WTC11 (cell line): Measurements from ENCODE around the gene USP15. TPM values are rescaled to one million over a fixed set of nuclear protein-coding genes. Genes with fewer than 3 reads are reported as not detected.

Experiments
- ATAC-seq: fragments of 200-7000 bp; cut with Tn5 transposase; 2 replicates; pipeline ENCODE4 v1.10.0; 2021; ENCODE audit warnings: mild to moderate bottlenecking, moderate library complexity
- CTCF ChIA-PET: fragments of 300-600 bp; sonication (Branson Sonifier 250); formaldehyde crosslinking; loops from one replicate; lab custom pipeline; 2021; ENCODE audit warnings: antibody characterized with exemption; lab: Charles Lee
- POLR2A ChIA-PET: fragments of 350-600 bp; sonication (Branson Sonifier 250); formaldehyde crosslinking; loops from one replicate; lab custom pipeline; 2021; ENCODE audit warnings: antibody characterized with exemption; lab: Charles Lee
- DNase-seq: peaks from one replicate; pipeline ENCODE4 v3.0.0; 2021; ENCODE audit warnings: low spot score
- H3K27ac Mint-ChIP-seq: 2 replicates; pipeline ENCODE4 v1.8.0; 2021; ENCODE audit warnings: mixed read lengths
- H3K27me3 Mint-ChIP-seq: 2 replicates; pipeline ENCODE4 v1.8.0; 2021; ENCODE audit warnings: low read depth, mild to moderate bottlenecking, moderate library complexity, mixed read lengths
- H3K36me3 Mint-ChIP-seq: 2 replicates; pipeline ENCODE4 v1.8.0; 2021; ENCODE audit warnings: mixed read lengths
- H3K4me1 Mint-ChIP-seq: 2 replicates; pipeline ENCODE4 v1.8.0; 2022; ENCODE audit warnings: mixed read lengths
- H3K4me3 Mint-ChIP-seq: 2 replicates; pipeline ENCODE4 v1.8.0; 2021; ENCODE audit warnings: mild to moderate bottlenecking, moderate library complexity, mixed read lengths
- H3K9me3 Mint-ChIP-seq: 2 replicates; pipeline ENCODE4 v1.8.0; 2021; ENCODE audit warnings: mixed read lengths
- AR ChIP-seq: fragments of 250-450 bp; sonication (Bioruptor Pico); IDR thresholded peaks from 2 replicates; pipeline ENCODE4 v1.9.0; 2021; ENCODE audit warnings: mild to moderate bottlenecking
- ATF3 ChIP-seq: sonication (generic); formaldehyde crosslinking; conservative IDR thresholded peaks from 2 replicates; pipeline ENCODE4 v1.8.1; 2022; ENCODE audit warnings: mild to moderate bottlenecking, missing genetic modification reagents
- ATF6 ChIP-seq: sonication (generic); formaldehyde crosslinking; IDR thresholded peaks from 2 replicates; pipeline ENCODE4 v1.8.1; 2023; ENCODE audit warnings: mild to moderate bottlenecking, missing genetic modification reagents
- E2F1 ChIP-seq: sonication (generic); formaldehyde crosslinking; IDR thresholded peaks from 2 replicates; pipeline ENCODE4 v1.8.0; 2022; ENCODE audit warnings: mild to moderate bottlenecking, missing genetic modification reagents
- E2F5 ChIP-seq: sonication (generic); formaldehyde crosslinking; IDR thresholded peaks from 2 replicates; pipeline ENCODE4 v1.8.1; 2022; ENCODE audit warnings: mild to moderate bottlenecking, moderate library complexity, missing genetic modification reagents
- ESRRA ChIP-seq: sonication (generic); formaldehyde crosslinking; IDR thresholded peaks from 2 replicates; pipeline ENCODE4 v1.8.1; 2022; ENCODE audit warnings: mild to moderate bottlenecking, missing genetic modification reagents, borderline replicate concordance
- FOXP4 ChIP-seq: sonication (generic); formaldehyde crosslinking; IDR thresholded peaks from 2 replicates; pipeline ENCODE4 v1.8.0; 2022; ENCODE audit warnings: mild to moderate bottlenecking, missing genetic modification reagents
- GTF2I ChIP-seq: fragments of 250-450 bp; sonication (Bioruptor Pico); conservative IDR thresholded peaks from 2 replicates; pipeline ENCODE4 v1.4.0; 2021; ENCODE audit warnings: mild to moderate bottlenecking
- HMGA2 ChIP-seq: fragments of 250-450 bp; sonication (Bioruptor Pico); IDR thresholded peaks from 2 replicates; pipeline ENCODE4 v1.4.0; 2021; ENCODE audit warnings: mild to moderate bottlenecking, moderate library complexity
- JAZF1 ChIP-seq: fragments of 250-450 bp; sonication (Bioruptor Pico); IDR thresholded peaks from 2 replicates; pipeline ENCODE4 v1.9.0; 2021; ENCODE audit warnings: moderate library complexity, mild to moderate bottlenecking, inconsistent platforms
- MYBL2 ChIP-seq: sonication (generic); formaldehyde crosslinking; IDR thresholded peaks from 2 replicates; pipeline ENCODE4 v1.8.1; 2023; ENCODE audit warnings: mild to moderate bottlenecking, moderate library complexity, missing genetic modification reagents
- RELA ChIP-seq: sonication (generic); formaldehyde crosslinking; IDR thresholded peaks from 2 replicates; pipeline ENCODE4 v1.8.1; 2022; ENCODE audit warnings: missing genetic modification reagents, mild to moderate bottlenecking, borderline replicate concordance
- STAT6 ChIP-seq: sonication (generic); formaldehyde crosslinking; conservative IDR thresholded peaks from 2 replicates; pipeline ENCODE4 v1.8.1; 2023; ENCODE audit warnings: mild to moderate bottlenecking, low read depth, missing genetic modification reagents, moderate library complexity
- TCF7 ChIP-seq: sonication (generic); formaldehyde crosslinking; IDR thresholded peaks from 2 replicates; pipeline ENCODE4 v1.8.0; 2022; ENCODE audit warnings: mild to moderate bottlenecking, low read depth, missing genetic modification reagents, moderate library complexity
- TEAD4 ChIP-seq: sonication (generic); formaldehyde crosslinking; IDR thresholded peaks from 2 replicates; pipeline ENCODE4 v1.8.0; 2022; ENCODE audit warnings: mild to moderate bottlenecking, missing genetic modification reagents
- USF1 ChIP-seq: sonication (generic); formaldehyde crosslinking; IDR thresholded peaks from 2 replicates; pipeline ENCODE4 v1.8.0; 2022; ENCODE audit warnings: mild to moderate bottlenecking, missing genetic modification reagents
- ZBTB21 ChIP-seq: sonication (generic); formaldehyde crosslinking; IDR thresholded peaks from 2 replicates; pipeline ENCODE4 v1.8.1; 2023; ENCODE audit warnings: mild to moderate bottlenecking, missing genetic modification reagents, borderline replicate concordance
- ZNF232 ChIP-seq: sonication (generic); formaldehyde crosslinking; IDR thresholded peaks from 2 replicates; pipeline ENCODE4 v1.8.0; 2022; ENCODE audit warnings: mild to moderate bottlenecking, missing genetic modification reagents
- ZNF416 ChIP-seq: fragments of 250-450 bp; sonication (Bioruptor Pico); IDR thresholded peaks from 2 replicates; pipeline ENCODE4 v1.9.0; 2021; ENCODE audit warnings: mild to moderate bottlenecking, inconsistent platforms
- total RNA-seq: library from RNA; stranded (reverse); gene quantifications from 3 replicates; pipeline ENCODE4 v1.2.3, GENCODE V29; 2021

The USP15 gene
- total RNA-seq, 1 experiment from 2014 or later: 37.2 TPM

GRCh38 chr12:62264706-62265105, 4.5 kb downstream of the USP15 start (continued):
- no peak for TF ChIP-seq E2F1 (CRISPR knock-in tag)

- Mint-ChIP-seq H3K4me1 (peaks cover 3% of the 10 kb centered on the region; the same call in 1 of the 2 replicates), H3K4me3 (no peak overlapping the region), H3K27ac (no peak overlapping the region), H3K36me3 (no peaks in the 10 kb centered on the region), H3K27me3 (no peaks in the 10 kb centered on the region), H3K9me3 (no peaks in the 10 kb centered on the region)
- CTCF ChIA-PET: no interaction called here
- POLR2A ChIA-PET: no interaction called here
- DNase-seq (no peak), ATAC-seq (no peak)
- TF ChIP-seq TCF7: no peak
These were observed 5.3 kb downstream of the USP15 start for GRCh38 chr12:62265511-62265910.

- Mint-ChIP-seq H3K36me3 (no peaks in the 10 kb centered on the region), H3K27me3 (no peaks in the 10 kb centered on the region), H3K4me1 (no peaks in the 10 kb centered on the region), H3K4me3 (no peak overlapping the region), H3K9me3 (no peaks in the 10 kb centered on the region), H3K27ac (no peak overlapping the region)
- CTCF ChIA-PET: no interaction called here
- POLR2A ChIA-PET: no interaction called here
- DNase-seq (no peak), ATAC-seq (no peak)
- no peak for TF ChIP-seq E2F1 (CRISPR knock-in tag)
- no peak for TF ChIP-seq ZBTB21 (CRISPR knock-in tag)
- TF ChIP-seq MYBL2: no peak
- TF ChIP-seq HMGA2 (CRISPR knock-in tag): no peak
- no peak for TF ChIP-seq ESRRA (CRISPR knock-in tag)
- no peak for TF ChIP-seq TEAD4 (CRISPR knock-in tag)
- TF ChIP-seq ATF6 (CRISPR knock-in tag): no peak
- TF ChIP-seq ATF3: no peak
- no peak for TF ChIP-seq USF1 (CRISPR knock-in tag)
- no peak for TF ChIP-seq STAT6 (CRISPR knock-in tag)
- no peak for TF ChIP-seq JAZF1 (CRISPR knock-in tag)
- TF ChIP-seq RELA: no peak
- TF ChIP-seq AR (CRISPR knock-in tag): no peak
- TF ChIP-seq ZNF416 (CRISPR knock-in tag): no peak
- no peak for TF ChIP-seq E2F5
- TF ChIP-seq ZNF232 (CRISPR knock-in tag): no peak
- no peak for TF ChIP-seq FOXP4 (CRISPR knock-in tag)
- no peak for TF ChIP-seq GTF2I
These were observed 6.8 kb downstream of the USP15 start for GRCh38 chr12:62267026-62267425.
